Spleen (tissue), 7 donors: Measurements from ENCODE around the gene HNMT.

ENCODE experiments used
- POLR2AphosphoS5 ChIP-seq, 3 donors: sonication (generic); formaldehyde crosslinking; IDR thresholded peaks; one replicate each; pipeline ENCODE4 v1.5.1; 2017; ENCODE audit warnings: antibody characterized with exemption in 3 of 3
- TF ChIP-seq, protein P1 (sequence below), 11 experiments: fragments of 200-600 bp in 7 of 11; fragments of 450-650 bp in 4 of 11; sonication (generic) in 4 of 11; IDR thresholded peaks in 8 of 11; conservative IDR thresholded peaks in 3 of 11; 1 replicate in 7 of 11; 2 replicates in 4 of 11; pipeline versions ENCODE4 v1.4.0 to v1.8.0; 2016 to 2021; ENCODE audit warnings: antibody characterized with exemption in 11 of 11, inconsistent platforms in 4 of 11, mild to moderate bottlenecking in 1 of 11
- donor health status: DM: no; HTN: no; CAD: no; lungs with moderate emphysema.
- donor health status: DM: no; HTN: no; CAD: no.
- donor health status: DM: no; HTN: no; CAD: no.

DNA sequence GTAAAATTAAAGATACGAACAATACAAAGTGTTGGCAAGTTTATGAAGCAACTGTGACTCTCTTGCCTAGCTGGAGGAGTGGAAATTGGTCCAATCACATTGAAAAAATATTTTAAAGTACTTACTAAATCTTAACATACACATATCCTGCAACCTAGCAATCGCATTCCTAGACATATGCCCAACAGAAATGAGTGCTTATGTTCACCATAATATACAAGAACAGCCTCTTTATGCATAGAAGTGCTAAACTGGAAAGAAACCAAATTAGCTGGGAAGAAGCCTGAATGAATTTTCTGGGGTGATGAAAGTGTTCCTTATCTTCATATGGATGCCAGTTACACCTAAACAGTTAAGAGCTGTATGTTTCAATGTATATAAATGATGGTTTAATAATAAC is 98.9 kb downstream of the HNMT start:
- TF ChIP-seq, protein P1, sequence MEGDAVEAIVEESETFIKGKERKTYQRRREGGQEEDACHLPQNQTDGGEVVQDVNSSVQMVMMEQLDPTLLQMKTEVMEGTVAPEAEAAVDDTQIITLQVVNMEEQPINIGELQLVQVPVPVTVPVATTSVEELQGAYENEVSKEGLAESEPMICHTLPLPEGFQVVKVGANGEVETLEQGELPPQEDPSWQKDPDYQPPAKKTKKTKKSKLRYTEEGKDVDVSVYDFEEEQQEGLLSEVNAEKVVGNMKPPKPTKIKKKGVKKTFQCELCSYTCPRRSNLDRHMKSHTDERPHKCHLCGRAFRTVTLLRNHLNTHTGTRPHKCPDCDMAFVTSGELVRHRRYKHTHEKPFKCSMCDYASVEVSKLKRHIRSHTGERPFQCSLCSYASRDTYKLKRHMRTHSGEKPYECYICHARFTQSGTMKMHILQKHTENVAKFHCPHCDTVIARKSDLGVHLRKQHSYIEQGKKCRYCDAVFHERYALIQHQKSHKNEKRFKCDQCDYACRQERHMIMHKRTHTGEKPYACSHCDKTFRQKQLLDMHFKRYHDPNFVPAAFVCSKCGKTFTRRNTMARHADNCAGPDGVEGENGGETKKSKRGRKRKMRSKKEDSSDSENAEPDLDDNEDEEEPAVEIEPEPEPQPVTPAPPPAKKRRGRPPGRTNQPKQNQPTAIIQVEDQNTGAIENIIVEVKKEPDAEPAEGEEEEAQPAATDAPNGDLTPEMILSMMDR (IDR thresholded peaks at IDR 0.05 in 8 of 11, conservative IDR thresholded peaks at IDR 0.05 in 3 of 11) = no peak
- no peak for TF ChIP-seq POLR2AphosphoS5 (IDR thresholded peaks at IDR 0.05)
